ENCODE data around the gene TFDP2. TPM values are rescaled to one million over a fixed set of nuclear protein-coding genes. Genes with fewer than 3 reads are reported as not detected.

TFDP2 gene
- total RNA-seq, 1 experiment from 2014 or later = 76.0 TPM

- Mint-ChIP-seq H3K27ac (no peak overlapping the region), H3K9me3 (no peaks in the 10 kb centered on the region), H3K4me1 (no peaks in the 10 kb centered on the region; a peak in 1 of 4 replicates), H3K27me3 (ENCODE audit: low read depth) (peaks cover 12% of the 10 kb centered on the region), H3K36me3 (ENCODE audit: insufficient read depth in 1 of 3, low read depth in 3 of 3) (0 out of 7 replicates have a peak, but pooled peaks cover 0 to 3% (median 0%) of the 10 kb centered on the region in 3 experiments), H3K4me3 (no peak overlapping the region)
- Histone ChIP-seq H3K9me3 (ENCODE audit: control insufficient read depth, low read depth, low read length) (no peaks in the 10 kb centered on the region), H3K27me3 (ENCODE audit: insufficient read depth, low read length) (no peaks in the 10 kb centered on the region), H2BK5ac (ENCODE audit: insufficient read length, low read length) (no peak overlapping the region), H4K5ac (ENCODE audit: insufficient read length, low read depth, low read length) (no peak overlapping the region), H3T11ph (ENCODE audit: low read length) (no peak overlapping the region), H2AK5ac (ENCODE audit: insufficient read length, low read length) (no peak overlapping the region), H3K18ac (ENCODE audit: insufficient read length, low read depth, low read length) (no peak overlapping the region), H3K23ac (ENCODE audit: insufficient read length, low read depth, low read length) (no peak overlapping the region), H2BK20ac (ENCODE audit: low read depth, low read length, poor library complexity, severe bottlenecking) (no peak overlapping the region), H3K79me2 (ENCODE audit: insufficient read depth, low read length) (no peaks in the 10 kb centered on the region), H3K4me1 (ENCODE audit: insufficient read depth, low read length) (no peaks in the 10 kb centered on the region), H2BK15ac (ENCODE audit: low read depth, low read length) (no peak overlapping the region), H4K20me1 (ENCODE audit: control insufficient read depth, insufficient read depth, insufficient read length) (no peaks in the 10 kb centered on the region), H2BK120ac (ENCODE audit: low read depth, low read length, poor library complexity, severe bottlenecking) (no peak overlapping the region), H3K14ac (ENCODE audit: insufficient read depth, low read length) (no peak overlapping the region), H3K27ac (ENCODE audit: insufficient read length, low read depth, low read length) (no peak overlapping the region), H4K91ac (ENCODE audit: insufficient read length, low read depth, low read length) (no peak overlapping the region), H3K9ac (ENCODE audit: extremely low read depth, insufficient read length, low read length) (no peak overlapping the region), H3K23me2 (ENCODE audit: insufficient read length, low read depth, low read length, poor library complexity, severe bottlenecking) (peaks cover 4% of the 10 kb centered on the region), H2BK12ac (ENCODE audit: insufficient read length, low read depth, low read length) (no peak overlapping the region), H3K4ac (ENCODE audit: low read depth, low read length) (no peak overlapping the region), H3K4me2 (ENCODE audit: insufficient read depth, insufficient read length, low read length) (no peak overlapping the region), H2AFZ (ENCODE audit: low read length) (no peak overlapping the region), H4K8ac (replicated peaks; ENCODE audit: insufficient read length, low read depth, low read length) (no peak overlapping the region), H3K56ac (ENCODE audit: insufficient read length, low read depth, low read length) (no peak overlapping the region), H3K79me1 (ENCODE audit: insufficient read depth, low read depth, low read length, poor library complexity, severe bottlenecking) (no peaks in the 10 kb centered on the region)
- DNase-seq = no peak
- no peak for TF ChIP-seq CTCF (conservative IDR thresholded peaks at IDR 0.05)
- WGBS (ENCODE audit: extremely low coverage, insufficient read length, low lambda C conversion rate) = no CpG with 5 or more reads among the region's 3 CpGs
Observed at GRCh38 chr3:142154186-142154585, 4.8 kb upstream of the TFDP2 start.
